ENCODE results near the gene ZBTB44. TPM values are rescaled to one million over a fixed set of nuclear protein-coding genes. Genes with fewer than 3 reads are reported as not detected.
"Not testable (repeated sequence)": the region's sequence is repeated elsewhere in the genome, so short reads cannot be mapped to it uniquely, and the experiment has no call there.

The ZBTB44 gene
- total and polyA plus RNA-seq, 5 donors from 2014 or later, result 4.4 to 46.7 (median 6.2) TPM

- ATAC-seq (ENCODE audit: low read depth in 2 of 2) (no peak), DNase-seq (no peak)
- no peaks in the 10 kb centered on the region for H3K27me3 ChIP-seq (ENCODE audit: control insufficient read depth, insufficient read depth, low read length)
- H3K36me3 Mint-ChIP-seq, result no peaks in the 10 kb centered on the region
- H3K4me1 Mint-ChIP-seq, result peaks cover 0 to 6% (median 2%) of the 10 kb centered on the region in 4 donors
- H3K27me3 Mint-ChIP-seq, result peaks cover 12% of the 10 kb centered on the region
- no peaks in the 10 kb centered on the region for H3K4me1 ChIP-seq (ENCODE audit: control insufficient read depth, insufficient read depth, low read length, poor library complexity, severe bottlenecking)
- peaks cover 0 to 4% of the 10 kb centered on the region in 2 experiments for H3K9me3 ChIP-seq (ENCODE audit: control insufficient read depth in 2 of 2, low read length in 2 of 2)
- peaks cover 3 to 13% (median 6%) of the 10 kb centered on the region in 7 donors for H3K9me3 Mint-ChIP-seq
- H3K27ac ChIP-seq (ENCODE audit: insufficient read depth, low read length, poor library complexity, severe bottlenecking), result no peak overlapping the region
- H3K4me3 ChIP-seq (ENCODE audit: low read depth, low read length), result no peak overlapping the region
- H3K36me3 ChIP-seq (ENCODE audit: control insufficient read depth, insufficient read depth, low read length), result no peaks in the 10 kb centered on the region
- no peak overlapping the region for H3K27ac Mint-ChIP-seq
- H3K4me3 Mint-ChIP-seq, result no peak overlapping the region
Observed at GRCh38 chr11:130337281-130338089, 22.8 kb upstream of the ZBTB44 start.

GRCh38 chr11:130331397-130331796 is 16.7 kb upstream of the ZBTB44 start:
- H3K27ac Mint-ChIP-seq, result not testable (repeated sequence)

DNA sequence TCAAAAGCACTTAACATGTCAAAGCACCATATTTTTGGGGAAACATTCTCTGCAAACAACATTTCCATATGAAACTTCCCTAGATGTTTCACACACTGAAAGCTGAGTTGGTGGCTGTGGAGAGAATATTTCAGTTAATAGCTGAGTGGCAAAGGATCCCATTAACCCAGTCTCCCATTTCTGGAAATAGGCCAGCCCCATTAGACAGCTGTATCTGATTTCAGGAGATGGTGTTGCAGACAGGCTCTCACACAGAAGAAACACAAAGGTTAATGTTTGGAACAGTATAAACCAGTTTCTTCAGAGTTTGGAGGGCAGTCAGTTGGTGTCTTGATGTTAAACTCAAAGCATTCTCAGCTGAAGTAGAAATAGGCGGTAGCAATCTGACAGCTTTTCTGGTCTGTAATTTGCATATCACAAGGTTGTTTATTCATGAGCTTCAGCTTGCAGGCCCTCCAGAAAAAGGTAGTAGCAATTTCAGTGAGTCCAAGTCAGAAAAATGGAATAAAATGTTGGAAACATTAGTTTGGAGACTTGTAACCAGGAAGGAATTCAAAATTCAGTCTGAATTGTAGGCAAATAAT is 15.5 kb upstream of the ZBTB44 start:
- Mint-ChIP-seq H3K4me1 (peaks cover 0 to 9% (median 0%) of the 10 kb centered on the region in 4 donors), H3K27me3 (peaks cover 6% of the 10 kb centered on the region), H3K9me3 (peaks cover 0 to 11% (median 0%) of the 10 kb centered on the region in 7 donors), H3K27ac (no peak overlapping the region), H3K36me3 (peaks cover 10% of the 10 kb centered on the region), H3K4me3 (no peak overlapping the region)
- no peaks in the 10 kb centered on the region for H3K27me3 ChIP-seq (ENCODE audit: control insufficient read depth, insufficient read depth, low read length)
- ATAC-seq (ENCODE audit: low read depth in 2 of 2) (no peak), DNase-seq (no peak)
- H3K36me3 ChIP-seq (ENCODE audit: control insufficient read depth, insufficient read depth, low read length), result no peaks in the 10 kb centered on the region
- no peak overlapping the region for H3K27ac ChIP-seq (ENCODE audit: insufficient read depth, low read length, poor library complexity, severe bottlenecking)
- no peaks in the 10 kb centered on the region for H3K9me3 ChIP-seq (ENCODE audit: control insufficient read depth in 2 of 2, low read length in 2 of 2)
- no peak overlapping the region for H3K4me3 ChIP-seq (ENCODE audit: low read depth, low read length)
- no peaks in the 10 kb centered on the region for H3K4me1 ChIP-seq (ENCODE audit: control insufficient read depth, insufficient read depth, low read length, poor library complexity, severe bottlenecking)

More at GRCh38 chr11:130331397-130331796, 16.7 kb upstream of the ZBTB44 start:
- peaks cover 10% of the 10 kb centered on the region for H3K36me3 Mint-ChIP-seq
- peaks cover 12% of the 10 kb centered on the region for H3K27me3 Mint-ChIP-seq
- H3K4me3 Mint-ChIP-seq; H3K27ac ChIP-seq (ENCODE audit: insufficient read depth, low read length, poor library complexity, severe bottlenecking); H3K4me3 ChIP-seq (ENCODE audit: low read depth, low read length); ATAC-seq (ENCODE audit: low read depth in 2 of 2); H3K4me1 ChIP-seq (ENCODE audit: control insufficient read depth, insufficient read depth, low read length, poor library complexity, severe bottlenecking); DNase-seq; H3K9me3 ChIP-seq (ENCODE audit: control insufficient read depth in 2 of 2, low read length in 2 of 2); H3K4me1 Mint-ChIP-seq; H3K27me3 ChIP-seq (ENCODE audit: control insufficient read depth, insufficient read depth, low read length); H3K36me3 ChIP-seq (ENCODE audit: control insufficient read depth, insufficient read depth, low read length): not testable (repeated sequence)
- H3K9me3 Mint-ChIP-seq, result peaks cover 0 to 11% (median 0%) of the 10 kb centered on the region in 7 donors

- Mint-ChIP-seq H3K36me3 (peaks cover 10% of the 10 kb centered on the region), H3K4me3 (no peak overlapping the region), H3K27me3 (no peaks in the 10 kb centered on the region), H3K27ac (no peak overlapping the region), H3K9me3 (peaks cover 0 to 11% (median 0%) of the 10 kb centered on the region in 7 donors), H3K4me1 (peaks cover 0 to 9% (median 0%) of the 10 kb centered on the region in 4 donors)
- no peak overlapping the region for H3K4me3 ChIP-seq (ENCODE audit: low read depth, low read length)
- no peak overlapping the region for H3K27ac ChIP-seq (ENCODE audit: insufficient read depth, low read length, poor library complexity, severe bottlenecking)
- no peaks in the 10 kb centered on the region for H3K27me3 ChIP-seq (ENCODE audit: control insufficient read depth, insufficient read depth, low read length)
- H3K36me3 ChIP-seq (ENCODE audit: control insufficient read depth, insufficient read depth, low read length), result no peaks in the 10 kb centered on the region
- no peak for ATAC-seq (ENCODE audit: low read depth in 2 of 2)
- H3K9me3 ChIP-seq (ENCODE audit: control insufficient read depth in 2 of 2, low read length in 2 of 2), result no peaks in the 10 kb centered on the region
- DNase-seq, result no peak
- no peaks in the 10 kb centered on the region for H3K4me1 ChIP-seq (ENCODE audit: control insufficient read depth, insufficient read depth, low read length, poor library complexity, severe bottlenecking)
Observed at GRCh38 chr11:130328420-130328819, 13.7 kb upstream of the ZBTB44 start.

DNA sequence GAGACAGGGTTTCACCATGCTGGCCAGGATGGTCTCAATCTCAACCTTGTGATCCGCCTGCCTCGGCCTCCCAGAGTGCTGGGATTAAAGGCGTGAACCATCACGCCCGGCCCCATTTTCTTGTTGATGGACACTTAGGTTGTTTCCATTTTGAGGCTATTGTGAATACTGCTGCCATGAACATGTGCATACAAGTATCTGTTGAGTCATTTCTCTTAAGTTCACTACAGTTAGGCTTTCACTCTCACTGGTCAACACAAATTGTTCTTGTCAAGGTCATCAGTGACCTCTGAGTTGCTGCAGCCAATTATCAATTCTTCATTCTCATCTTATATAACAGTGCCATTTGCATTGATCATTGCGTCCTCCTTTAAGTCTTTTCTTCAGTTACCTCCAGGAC is 13.0 kb upstream of the ZBTB44 start:
- Mint-ChIP-seq H3K27me3 (no peaks in the 10 kb centered on the region), H3K36me3 (peaks cover 10% of the 10 kb centered on the region), H3K27ac (no peak overlapping the region), H3K4me1 (peaks cover 0 to 9% (median 0%) of the 10 kb centered on the region in 4 donors), H3K9me3 (peaks cover 0 to 11% (median 0%) of the 10 kb centered on the region in 7 donors), H3K4me3 (no peak overlapping the region)
- H3K27ac ChIP-seq (ENCODE audit: insufficient read depth, low read length, poor library complexity, severe bottlenecking), result no peak overlapping the region
- no peaks in the 10 kb centered on the region for H3K27me3 ChIP-seq (ENCODE audit: control insufficient read depth, insufficient read depth, low read length)
- no peaks in the 10 kb centered on the region for H3K9me3 ChIP-seq (ENCODE audit: control insufficient read depth in 2 of 2, low read length in 2 of 2)
- no peak for DNase-seq
- H3K36me3 ChIP-seq (ENCODE audit: control insufficient read depth, insufficient read depth, low read length), result no peaks in the 10 kb centered on the region
- no peak for ATAC-seq (ENCODE audit: low read depth in 2 of 2)
- no peak overlapping the region for H3K4me3 ChIP-seq (ENCODE audit: low read depth, low read length)
- no peaks in the 10 kb centered on the region for H3K4me1 ChIP-seq (ENCODE audit: control insufficient read depth, insufficient read depth, low read length, poor library complexity, severe bottlenecking)

GRCh38 chr11:130325691-130326090 is 11.0 kb upstream of the ZBTB44 start:
- H3K27ac Mint-ChIP-seq, result no peak overlapping the region
- ATAC-seq (ENCODE audit: low read depth in 2 of 2), result no peak

GRCh38 chr11:130323452-130324450 is 9.0 kb upstream of the ZBTB44 start:
- Mint-ChIP-seq H3K27me3 (no peaks in the 10 kb centered on the region), H3K4me3 (no peak overlapping the region)

More at GRCh38 chr11:130325691-130326090, 11.0 kb upstream of the ZBTB44 start:
- Histone ChIP-seq H3K4me3 (ENCODE audit: low read depth, low read length) (no peak overlapping the region), H3K27me3 (ENCODE audit: control insufficient read depth, insufficient read depth, low read length) (no peaks in the 10 kb centered on the region), H3K36me3 (ENCODE audit: control insufficient read depth, insufficient read depth, low read length) (no peaks in the 10 kb centered on the region), H3K9me3 (ENCODE audit: control insufficient read depth in 2 of 2, low read length in 2 of 2) (peaks cover 9 to 10% of the 10 kb centered on the region in 2 experiments), H3K4me1 (ENCODE audit: control insufficient read depth, insufficient read depth, low read length, poor library complexity, severe bottlenecking) (no peaks in the 10 kb centered on the region), H3K27ac (ENCODE audit: insufficient read depth, low read length, poor library complexity, severe bottlenecking) (no peak overlapping the region)
- H3K9me3 Mint-ChIP-seq, result peaks cover 0 to 11% (median 2%) of the 10 kb centered on the region in 7 donors
- H3K27me3 Mint-ChIP-seq, result no peaks in the 10 kb centered on the region
- no peak for DNase-seq
- H3K4me1 Mint-ChIP-seq, result peaks cover 0 to 9% (median 0%) of the 10 kb centered on the region in 4 donors
- H3K36me3 Mint-ChIP-seq, result peaks cover 10% of the 10 kb centered on the region
- no peak overlapping the region for H3K4me3 Mint-ChIP-seq

More at GRCh38 chr11:130323452-130324450, 9.0 kb upstream of the ZBTB44 start:
- H3K4me1 ChIP-seq (ENCODE audit: control insufficient read depth, insufficient read depth, low read length, poor library complexity, severe bottlenecking), result no peaks in the 10 kb centered on the region
- no peaks in the 10 kb centered on the region for H3K36me3 ChIP-seq (ENCODE audit: control insufficient read depth, insufficient read depth, low read length)
- H3K9me3 ChIP-seq (ENCODE audit: control insufficient read depth in 2 of 2, low read length in 2 of 2), result peaks cover 9 to 10% of the 10 kb centered on the region in 2 experiments
- DNase-seq (no peak), ATAC-seq (ENCODE audit: low read depth in 2 of 2) (no peak)
- peaks cover 0 to 8% (median 0%) of the 10 kb centered on the region in 4 donors for H3K4me1 Mint-ChIP-seq
- H3K4me3 ChIP-seq (ENCODE audit: low read depth, low read length), result no peak overlapping the region
- no peaks in the 10 kb centered on the region for H3K27me3 ChIP-seq (ENCODE audit: control insufficient read depth, insufficient read depth, low read length)
- H3K9me3 Mint-ChIP-seq, result peaks cover 0 to 11% (median 2%) of the 10 kb centered on the region in 7 donors
- peaks cover 10% of the 10 kb centered on the region for H3K36me3 Mint-ChIP-seq
- no peak overlapping the region for H3K27ac ChIP-seq (ENCODE audit: insufficient read depth, low read length, poor library complexity, severe bottlenecking)
- no peak overlapping the region for H3K27ac Mint-ChIP-seq

Measured in CD4-positive, CD25-positive, alpha-beta regulatory T cell (primary cell).